ENCODE measurements around the gene GKAP1. TPM values are rescaled to one million over a fixed set of nuclear protein-coding genes. Genes with fewer than 3 reads are reported as not detected.
"Not testable (repeated sequence)": the region's sequence is repeated elsewhere in the genome, so short reads cannot be mapped to it uniquely, and the experiment has no call there.

GKAP1 gene
- polyA plus RNA-seq (2013, experiment 1 of 2): 51.2 TPM
- 57.1 TPM for polyA plus RNA-seq (2013, experiment 2 of 2)

GRCh38 chr9:83817356-83818278, at the start of gene GKAP1:
TSS of gene GKAP1 (minus strand) at chr9:83817769. CDS start at chr9:83806517, 11,252 bp downstream.
- H3K9ac ChIP-seq (ENCODE audit: low read depth, low read length, poor library complexity): peak within 1 kb of the TSS; percentile 90
- peak; percentile 67 for DNase-seq (ENCODE audit: low spot score)
- H3K4me1 ChIP-seq (ENCODE audit: control insufficient read depth in 2 of 2, insufficient read depth in 1 of 2, low read depth in 1 of 2, low read length in 2 of 2); H3K9me3 ChIP-seq (replicated peaks in 1 of 2; ENCODE audit: control insufficient read depth in 2 of 2, insufficient read depth in 1 of 2, low read depth in 1 of 2, low read length in 2 of 2); H4K8ac ChIP-seq (ENCODE audit: low read depth, low read length); H2BK12ac ChIP-seq (ENCODE audit: low read length); H2BK120ac ChIP-seq (ENCODE audit: low read depth, low read length); H3K14ac ChIP-seq (ENCODE audit: low read length); H4K91ac ChIP-seq (ENCODE audit: low read depth, low read length, poor library complexity); H3K23ac ChIP-seq (ENCODE audit: low read depth, low read length, poor library complexity); H3K79me1 ChIP-seq (ENCODE audit: low read depth, low read length); H3K36me3 ChIP-seq (replicated peaks in 1 of 2; ENCODE audit: control insufficient read depth in 2 of 2, insufficient read depth in 2 of 2, low read length in 2 of 2); H2AK5ac ChIP-seq (ENCODE audit: low read depth, low read length); H3K27me3 ChIP-seq (ENCODE audit: control insufficient read depth in 3 of 3, insufficient read depth in 3 of 3, low read depth in 1 of 3, low read length in 3 of 3); H3K4ac ChIP-seq (ENCODE audit: low read length); H2BK5ac ChIP-seq (ENCODE audit: low read length); H2BK15ac ChIP-seq (ENCODE audit: low read length): not testable (repeated sequence)
- peak within 1 kb of the TSS; percentile 63 to 89 for H3K4me3 ChIP-seq (ENCODE audit: low read length in 2 of 2)
- WGBS, 2 donors (ENCODE audit: extremely low coverage in 2 of 2, insufficient read length in 2 of 2, insufficient replicate concordance in 1 of 2): no CpG with 5 or more reads among the region's 103 CpGs
- H3K18ac ChIP-seq (ENCODE audit: low read length): peak within 1 kb of the TSS; percentile 89
- H2AFZ ChIP-seq (ENCODE audit: low read length): peak within 1 kb of the TSS; percentile 93
- H3K4me2 ChIP-seq (ENCODE audit: insufficient read depth, low read length, poor library complexity, severe bottlenecking): peak within 1 kb of the TSS; percentile 49
- peak within 1 kb of the TSS; percentile 35 for H3K27ac ChIP-seq (replicated peaks; ENCODE audit: low read length)

- peaks cover 6 to 18% of the 10 kb centered on the region in 2 donors for H3K36me3 ChIP-seq (replicated peaks in 1 of 2; ENCODE audit: control insufficient read depth in 2 of 2, insufficient read depth in 2 of 2, low read length in 2 of 2)
- not testable (repeated sequence) for H3K18ac ChIP-seq (ENCODE audit: low read length); H3K4me3 ChIP-seq (ENCODE audit: low read length in 2 of 2); H2BK12ac ChIP-seq (ENCODE audit: low read length); H2AFZ ChIP-seq (ENCODE audit: low read length); H3K23ac ChIP-seq (ENCODE audit: low read depth, low read length, poor library complexity); H3K4me2 ChIP-seq (ENCODE audit: insufficient read depth, low read length, poor library complexity, severe bottlenecking); H3K4me1 ChIP-seq (ENCODE audit: control insufficient read depth in 2 of 2, insufficient read depth in 1 of 2, low read depth in 1 of 2, low read length in 2 of 2); H4K91ac ChIP-seq (ENCODE audit: low read depth, low read length, poor library complexity); H3K27me3 ChIP-seq (ENCODE audit: control insufficient read depth in 3 of 3, insufficient read depth in 3 of 3, low read depth in 1 of 3, low read length in 3 of 3); H3K79me1 ChIP-seq (ENCODE audit: low read depth, low read length); DNase-seq (ENCODE audit: low spot score); H2AK5ac ChIP-seq (ENCODE audit: low read depth, low read length); H4K8ac ChIP-seq (ENCODE audit: low read depth, low read length); H3K27ac ChIP-seq (replicated peaks; ENCODE audit: low read length); H2BK120ac ChIP-seq (ENCODE audit: low read depth, low read length); H3K14ac ChIP-seq (ENCODE audit: low read length); H2BK5ac ChIP-seq (ENCODE audit: low read length); H3K4ac ChIP-seq (ENCODE audit: low read length); H3K9me3 ChIP-seq (replicated peaks in 1 of 2; ENCODE audit: control insufficient read depth in 2 of 2, insufficient read depth in 1 of 2, low read depth in 1 of 2, low read length in 2 of 2); H3K9ac ChIP-seq (ENCODE audit: low read depth, low read length, poor library complexity); H2BK15ac ChIP-seq (ENCODE audit: low read length)
- no CpG with 5 or more reads among the region's 8 CpGs for WGBS, 2 donors (ENCODE audit: extremely low coverage in 2 of 2, insufficient read length in 2 of 2, insufficient replicate concordance in 1 of 2)
Observed at GRCh38 chr9:83849895-83850294, 32.3 kb upstream of the GKAP1 start.

DNA sequence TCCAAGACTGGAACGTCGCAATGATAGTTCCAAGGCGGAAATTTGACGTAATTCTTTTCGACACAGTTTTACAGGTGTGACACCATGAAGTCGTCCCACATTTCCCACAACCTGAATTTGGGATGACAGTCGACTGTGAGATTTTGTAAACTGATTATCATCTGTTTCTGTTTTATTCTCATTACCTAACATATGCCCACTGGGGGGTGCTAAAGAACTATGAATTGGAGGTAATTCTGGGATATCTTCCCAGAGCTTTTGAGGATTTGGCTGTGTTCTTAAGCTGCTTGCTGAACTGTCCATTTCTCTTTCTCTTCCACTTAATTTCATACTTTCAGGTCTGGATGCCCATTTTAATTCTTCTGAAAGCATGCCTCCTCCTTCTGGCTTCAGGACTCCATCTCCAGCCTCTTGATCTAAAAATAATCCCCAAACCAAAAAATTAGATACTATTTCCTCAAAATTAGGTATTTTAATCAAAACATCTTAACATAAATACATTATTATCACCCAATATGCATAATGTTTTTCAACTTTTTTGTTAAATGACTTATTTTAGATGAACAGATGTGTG, 19.6 kb upstream of the GKAP1 start:
- not testable (repeated sequence) for H2BK15ac ChIP-seq (ENCODE audit: low read length); H3K23ac ChIP-seq (ENCODE audit: low read depth, low read length, poor library complexity); H3K4me2 ChIP-seq (ENCODE audit: insufficient read depth, low read length, poor library complexity, severe bottlenecking); H3K4me3 ChIP-seq (ENCODE audit: low read length in 2 of 2); H3K36me3 ChIP-seq (replicated peaks in 1 of 2; ENCODE audit: control insufficient read depth in 2 of 2, insufficient read depth in 2 of 2, low read length in 2 of 2); H4K91ac ChIP-seq (ENCODE audit: low read depth, low read length, poor library complexity); H3K4me1 ChIP-seq (ENCODE audit: control insufficient read depth in 2 of 2, insufficient read depth in 1 of 2, low read depth in 1 of 2, low read length in 2 of 2); H3K9me3 ChIP-seq (replicated peaks in 1 of 2; ENCODE audit: control insufficient read depth in 2 of 2, insufficient read depth in 1 of 2, low read depth in 1 of 2, low read length in 2 of 2); H2BK120ac ChIP-seq (ENCODE audit: low read depth, low read length); H3K18ac ChIP-seq (ENCODE audit: low read length); H2BK5ac ChIP-seq (ENCODE audit: low read length); H2BK12ac ChIP-seq (ENCODE audit: low read length); DNase-seq (ENCODE audit: low spot score); H3K27me3 ChIP-seq (ENCODE audit: control insufficient read depth in 3 of 3, insufficient read depth in 3 of 3, low read depth in 1 of 3, low read length in 3 of 3); H3K9ac ChIP-seq (ENCODE audit: low read depth, low read length, poor library complexity); H3K79me1 ChIP-seq (ENCODE audit: low read depth, low read length); H2AFZ ChIP-seq (ENCODE audit: low read length); H2AK5ac ChIP-seq (ENCODE audit: low read depth, low read length); H3K27ac ChIP-seq (replicated peaks; ENCODE audit: low read length); H4K8ac ChIP-seq (ENCODE audit: low read depth, low read length); H3K4ac ChIP-seq (ENCODE audit: low read length); H3K14ac ChIP-seq (ENCODE audit: low read length)
- no CpG with 5 or more reads among the region's 7 CpGs for WGBS, 2 donors (ENCODE audit: extremely low coverage in 2 of 2, insufficient read length in 2 of 2, insufficient replicate concordance in 1 of 2)

- not testable (repeated sequence) for H2BK120ac ChIP-seq (ENCODE audit: low read depth, low read length)
Observed at GRCh38 chr9:83830426-83831071, 13.0 kb upstream of the GKAP1 start.

More at GRCh38 chr9:83830426-83831071, 13.0 kb upstream of the GKAP1 start:
- H3K23ac ChIP-seq (ENCODE audit: low read depth, low read length, poor library complexity); H3K4ac ChIP-seq (ENCODE audit: low read length); H4K8ac ChIP-seq (ENCODE audit: low read depth, low read length); H3K4me3 ChIP-seq (ENCODE audit: low read length in 2 of 2); H3K14ac ChIP-seq (ENCODE audit: low read length); H3K27ac ChIP-seq (replicated peaks; ENCODE audit: low read length); H2AFZ ChIP-seq (ENCODE audit: low read length); H3K79me1 ChIP-seq (ENCODE audit: low read depth, low read length); H3K9ac ChIP-seq (ENCODE audit: low read depth, low read length, poor library complexity); H2BK12ac ChIP-seq (ENCODE audit: low read length); H3K4me1 ChIP-seq (ENCODE audit: control insufficient read depth in 2 of 2, insufficient read depth in 1 of 2, low read depth in 1 of 2, low read length in 2 of 2); H2BK15ac ChIP-seq (ENCODE audit: low read length); H3K18ac ChIP-seq (ENCODE audit: low read length); H3K4me2 ChIP-seq (ENCODE audit: insufficient read depth, low read length, poor library complexity, severe bottlenecking); H3K36me3 ChIP-seq (replicated peaks in 1 of 2; ENCODE audit: control insufficient read depth in 2 of 2, insufficient read depth in 2 of 2, low read length in 2 of 2); H3K27me3 ChIP-seq (ENCODE audit: control insufficient read depth in 3 of 3, insufficient read depth in 3 of 3, low read depth in 1 of 3, low read length in 3 of 3); H3K9me3 ChIP-seq (replicated peaks in 1 of 2; ENCODE audit: control insufficient read depth in 2 of 2, insufficient read depth in 1 of 2, low read depth in 1 of 2, low read length in 2 of 2); H2BK5ac ChIP-seq (ENCODE audit: low read length); DNase-seq (ENCODE audit: low spot score); H4K91ac ChIP-seq (ENCODE audit: low read depth, low read length, poor library complexity); H2AK5ac ChIP-seq (ENCODE audit: low read depth, low read length): not testable (repeated sequence)
- WGBS, 2 donors (ENCODE audit: extremely low coverage in 2 of 2, insufficient read length in 2 of 2, insufficient replicate concordance in 1 of 2): no CpG with 5 or more reads among the region's 5 CpGs
